HUDEP-2 (cell line): ENCODE results near the gene KCNIP3.

Experiments used
- DNase-seq, 76 experiments: peaks; one replicate each; lab custom pipeline; 2025; ENCODE audit not compliant: unreplicated experiment in 76 of 76; lab: John Stamatoyannopoulos, UW

Gene KCNIP3

GRCh38 chr2:95292623-95293260, 4.4 kb upstream of the KCNIP3 start:
- DNase-seq: no peak

- no peak for DNase-seq
These were observed 2.4 kb upstream of the KCNIP3 start for GRCh38 chr2:95294579-95295250.

- DNase-seq: no peak
These were observed 1.8 kb upstream of the KCNIP3 start for GRCh38 chr2:95295376-95295775.

GRCh38 chr2:95296011-95296410, 1.1 kb upstream of the KCNIP3 start:
- DNase-seq: no peak

- DNase-seq: no peak
These were observed 670 bp downstream of the KCNIP3 start for GRCh38 chr2:95297639-95298395.

GRCh38 chr2:95298486-95299111, 1.5 kb downstream of the KCNIP3 start:
- DNase-seq: no peak

GRCh38 chr2:95299961-95300360, 2.8 kb downstream of the KCNIP3 start:
- no peak for DNase-seq

GRCh38 chr2:95300450-95300849, 3.3 kb downstream of the KCNIP3 start:
- peak in 10 of 76 experiments; percentile 4 to 42 (median 11) for DNase-seq

- no peak for DNase-seq
These were observed 4.0 kb downstream of the KCNIP3 start for GRCh38 chr2:95301186-95301585.

- DNase-seq: no peak
These were observed 4.9 kb downstream of the KCNIP3 start for GRCh38 chr2:95301876-95302641.

GRCh38 chr2:95303191-95303919, 6.2 kb downstream of the KCNIP3 start:
- no peak for DNase-seq

GRCh38 chr2:95305380-95306061, 8.4 kb downstream of the KCNIP3 start:
- no peak for DNase-seq

GRCh38 chr2:95306336-95306895, 9.3 kb downstream of the KCNIP3 start:
- no peak for DNase-seq

GRCh38 chr2:95307036-95307435, 9.9 kb downstream of the KCNIP3 start:
- no peak for DNase-seq

- no peak for DNase-seq
These were observed 10.7 kb downstream of the KCNIP3 start for GRCh38 chr2:95307878-95308277.

GRCh38 chr2:95308426-95308990, 11.4 kb downstream of the KCNIP3 start:
- DNase-seq: no peak

- no peak for DNase-seq
These were observed 12.5 kb downstream of the KCNIP3 start for GRCh38 chr2:95309599-95309998.

GRCh38 chr2:95310216-95310615, 13.1 kb downstream of the KCNIP3 start:
- no peak for DNase-seq

GRCh38 chr2:95310651-95311050, 13.5 kb downstream of the KCNIP3 start:
- DNase-seq: no peak
